Measurements from ENCODE around the gene GOLGA8M. TPM values are rescaled to one million over a fixed set of nuclear protein-coding genes. Genes with fewer than 3 reads are reported as not detected.
"Not testable (repeated sequence)": the region's sequence is repeated elsewhere in the genome, so short reads cannot be mapped to it uniquely, and the experiment has no call there.

GOLGA8M gene
- 10 to 100 TPM in 3 of 4 donors, 1 to 10 TPM in 1; 7.9 to 53.2 (median 32.0) TPM for total RNA-seq

GRCh38 chr15:28712270-28712669 is at the start of gene GOLGA8M:
Gene GOLGA8M (minus strand): TSS chr15:28712421. CDS start chr15:28712323, 98 bp downstream.
- H3K36me3 ChIP-seq; H3K4me3 ChIP-seq (replicated peaks in 1 of 3); H3K4me1 ChIP-seq; H3K27me3 ChIP-seq; DNase-seq; intact Hi-C loops (cut with DNase I); H3K27ac ChIP-seq; H3K9me3 ChIP-seq: not testable (repeated sequence)
- WGBS, 2 donors: no CpG with 5 or more reads among the region's 10 CpGs

GRCh38 chr15:28742890-28743289 is 30.7 kb upstream of the GOLGA8M start:
- H3K27me3 ChIP-seq; intact Hi-C loops (cut with DNase I); H3K4me1 ChIP-seq; H3K36me3 ChIP-seq; H3K9me3 ChIP-seq; H3K27ac ChIP-seq; H3K4me3 ChIP-seq (replicated peaks in 1 of 3); DNase-seq: not testable (repeated sequence)
- whole genome bisulfite sequencing, 2 donors: 82 to 84% methylated on average over 6 of the region's 6 CpGs

DNA sequence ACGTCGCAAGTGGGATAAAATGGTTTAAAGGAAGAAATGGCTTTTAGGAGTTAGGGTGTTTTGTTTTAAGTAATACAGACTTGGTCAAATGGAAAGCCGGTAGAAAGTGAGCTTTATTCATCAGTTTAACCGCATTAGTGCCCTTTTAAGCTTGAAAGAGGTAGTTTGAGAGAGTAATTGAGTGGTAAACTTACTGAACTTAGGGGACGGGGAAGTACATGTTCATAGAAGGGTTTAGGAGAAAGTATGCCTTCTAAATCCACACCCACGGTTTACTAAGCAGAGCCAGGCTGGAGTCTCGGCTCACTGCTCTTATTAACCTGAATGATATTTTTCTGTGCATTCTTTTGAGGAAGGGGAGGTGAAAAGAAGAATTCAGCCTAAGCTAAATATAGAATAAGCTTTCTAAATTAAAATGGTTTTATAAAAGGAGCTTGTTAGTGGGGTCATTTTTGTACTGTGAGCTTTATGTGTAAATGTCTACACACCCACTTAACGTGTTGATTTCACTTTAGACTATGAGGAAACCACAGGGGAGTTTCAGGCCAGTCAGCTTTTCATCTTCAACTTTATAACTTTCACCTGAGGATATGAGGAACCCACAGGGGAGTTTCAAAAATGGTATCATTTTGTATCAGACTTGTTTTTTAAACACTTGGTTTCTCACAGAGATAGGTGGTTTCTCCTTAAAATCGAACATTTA is 26.5 kb upstream of the GOLGA8M start:
- DNase-seq: peak; percentile 42 to 46
- intact Hi-C loops (cut with DNase I); H3K9me3 ChIP-seq; H3K36me3 ChIP-seq; H3K27me3 ChIP-seq; H3K4me1 ChIP-seq: not testable (repeated sequence)
- H3K27ac ChIP-seq: peak overlapping the region; percentile 61 to 92 (median 88)
- WGBS, 2 donors: 7 to 9% methylated on average over 5 to 9 of the region's 9 CpGs
- H3K4me3 ChIP-seq (replicated peaks in 1 of 3): peak overlapping the region in 1 of 3 donors; percentile 25

DNA sequence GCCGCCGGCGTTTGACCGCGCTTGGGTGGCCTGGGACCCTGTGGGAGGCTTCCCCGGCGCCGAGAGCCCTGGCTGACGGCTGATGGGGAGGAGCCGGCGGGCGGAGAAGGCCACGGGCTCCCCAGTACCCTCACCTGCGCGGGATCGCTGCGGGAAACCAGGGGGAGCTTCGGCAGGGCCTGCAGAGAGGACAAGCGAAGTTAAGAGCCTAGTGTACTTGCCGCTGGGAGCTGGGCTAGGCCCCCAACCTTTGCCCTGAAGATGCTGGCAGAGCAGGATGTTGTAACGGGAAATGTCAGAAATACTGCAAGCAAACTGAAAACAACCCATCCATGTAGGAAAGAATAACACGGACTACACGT is 26.0 kb upstream of the GOLGA8M start:
- peak overlapping the region; percentile 90 to 93 (median 91) for H3K27ac ChIP-seq
- H3K4me1 ChIP-seq; H3K27me3 ChIP-seq; H3K36me3 ChIP-seq; H3K9me3 ChIP-seq; intact Hi-C loops (cut with DNase I); DNase-seq: not testable (repeated sequence)
- H3K4me3 ChIP-seq (replicated peaks in 1 of 3): peak overlapping the region in 2 of 3 donors; percentile 25 to 34
- WGBS, 2 donors: 0% methylated on average over 2 to 3 of the region's 23 CpGs

- DNase-seq: peak; percentile 29 to 41
These were observed 25.4 kb upstream of the GOLGA8M start for GRCh38 chr15:28737521-28738199.

DNA sequence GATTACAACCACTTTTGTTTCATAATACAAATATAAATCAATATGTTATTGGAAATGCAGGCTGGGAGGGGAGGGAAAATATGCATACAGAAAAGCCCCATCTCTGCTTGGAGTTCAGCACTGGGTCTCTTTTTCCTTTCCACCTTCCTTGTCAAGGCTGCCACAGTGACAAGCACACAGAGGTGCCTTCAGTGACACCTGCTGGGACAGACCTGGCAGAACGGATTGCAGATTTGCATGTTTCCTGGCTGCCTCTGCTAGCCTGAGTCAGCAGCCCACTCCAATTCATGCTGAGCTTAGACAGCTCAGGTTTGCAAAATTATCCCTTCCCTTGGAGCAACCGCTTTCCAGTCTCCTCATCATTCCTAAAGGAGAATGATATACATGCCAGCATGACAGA is 15.8 kb upstream of the GOLGA8M start:
- H3K4me3 ChIP-seq (replicated peaks in 1 of 3); intact Hi-C loops (cut with DNase I); H3K9me3 ChIP-seq; H3K27me3 ChIP-seq; H3K4me1 ChIP-seq; H3K36me3 ChIP-seq: not testable (repeated sequence)
- 4 to 36% methylated on average over 2 of the region's 2 CpGs for WGBS, 2 donors
- DNase-seq: peak; percentile 84 to 86
- peak overlapping the region; percentile 66 to 75 (median 73) for H3K27ac ChIP-seq
- TF ChIP-seq, protein P1, sequence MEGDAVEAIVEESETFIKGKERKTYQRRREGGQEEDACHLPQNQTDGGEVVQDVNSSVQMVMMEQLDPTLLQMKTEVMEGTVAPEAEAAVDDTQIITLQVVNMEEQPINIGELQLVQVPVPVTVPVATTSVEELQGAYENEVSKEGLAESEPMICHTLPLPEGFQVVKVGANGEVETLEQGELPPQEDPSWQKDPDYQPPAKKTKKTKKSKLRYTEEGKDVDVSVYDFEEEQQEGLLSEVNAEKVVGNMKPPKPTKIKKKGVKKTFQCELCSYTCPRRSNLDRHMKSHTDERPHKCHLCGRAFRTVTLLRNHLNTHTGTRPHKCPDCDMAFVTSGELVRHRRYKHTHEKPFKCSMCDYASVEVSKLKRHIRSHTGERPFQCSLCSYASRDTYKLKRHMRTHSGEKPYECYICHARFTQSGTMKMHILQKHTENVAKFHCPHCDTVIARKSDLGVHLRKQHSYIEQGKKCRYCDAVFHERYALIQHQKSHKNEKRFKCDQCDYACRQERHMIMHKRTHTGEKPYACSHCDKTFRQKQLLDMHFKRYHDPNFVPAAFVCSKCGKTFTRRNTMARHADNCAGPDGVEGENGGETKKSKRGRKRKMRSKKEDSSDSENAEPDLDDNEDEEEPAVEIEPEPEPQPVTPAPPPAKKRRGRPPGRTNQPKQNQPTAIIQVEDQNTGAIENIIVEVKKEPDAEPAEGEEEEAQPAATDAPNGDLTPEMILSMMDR (IDR thresholded peaks at IDR 0.05): peak in 4 of 6 experiments; percentile 27 to 51 (median 44)

More at GRCh38 chr15:28737521-28738199, 25.4 kb upstream of the GOLGA8M start:
- intact Hi-C loops (cut with DNase I); H3K4me1 ChIP-seq; H3K9me3 ChIP-seq; H3K36me3 ChIP-seq; H3K27me3 ChIP-seq: not testable (repeated sequence)
- peak overlapping the region in 2 of 3 donors; percentile 34 to 39 for H3K4me3 ChIP-seq (replicated peaks in 1 of 3)
- peak in 1 of 2 donors; percentile 20 for TF ChIP-seq POLR2A (IDR thresholded peaks at IDR 0.05)
- peak overlapping the region; percentile 90 to 93 (median 91) for H3K27ac ChIP-seq
- 0% methylated on average over 5 to 6 of the region's 101 CpGs for WGBS, 2 donors

DNA sequence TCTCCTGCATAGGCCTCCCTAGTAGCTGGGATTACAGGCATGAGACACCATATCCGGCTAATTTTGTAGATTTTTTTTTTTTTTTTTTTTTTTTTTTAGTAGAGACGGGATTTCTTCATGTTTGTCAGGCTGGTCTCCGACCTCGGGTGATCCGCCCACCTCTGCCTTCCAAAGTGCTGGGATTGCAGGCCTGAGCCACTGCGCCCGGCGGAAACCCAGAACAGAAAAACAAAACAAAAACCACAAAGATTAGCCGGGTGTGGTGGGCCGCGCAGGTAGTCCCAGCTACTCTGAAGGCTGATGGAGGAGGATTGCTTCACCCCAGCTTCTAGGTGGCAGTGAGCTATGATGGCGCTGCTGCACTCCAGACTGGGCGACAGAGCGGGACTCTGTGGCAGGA is 14.8 kb upstream of the GOLGA8M start:
- DNase-seq: peak; percentile 36 to 49
- H3K36me3 ChIP-seq; intact Hi-C loops (cut with DNase I); H3K4me1 ChIP-seq; H3K9me3 ChIP-seq; H3K4me3 ChIP-seq (replicated peaks in 1 of 3); H3K27me3 ChIP-seq: not testable (repeated sequence)
- H3K27ac ChIP-seq: peak overlapping the region in 1 of 3 donors; percentile 57
- WGBS, 2 donors: 85 to 93% methylated on average over 14 of the region's 14 CpGs

DNA sequence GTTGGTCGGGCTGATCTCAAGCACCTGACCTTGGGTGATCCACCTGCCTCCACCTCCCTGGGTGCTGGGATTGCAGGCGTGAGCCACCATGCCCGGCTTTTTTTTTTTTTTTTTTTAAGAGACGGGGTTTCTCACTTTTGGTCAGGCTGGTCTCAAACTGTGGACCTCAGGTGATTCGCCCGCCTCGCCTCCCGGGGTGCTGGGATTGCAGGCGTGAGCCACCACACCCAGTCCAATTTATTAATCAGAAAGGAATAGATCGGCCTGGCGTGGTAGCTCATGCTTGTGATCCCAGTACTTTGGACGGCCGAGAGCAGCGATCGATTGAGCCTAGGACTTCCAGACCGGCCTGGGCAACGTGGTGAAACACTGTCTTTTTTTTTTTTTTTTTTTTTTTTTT is 13.9 kb upstream of the GOLGA8M start:
- intact Hi-C loops (cut with DNase I): no loop called here
- no peaks in the 10 kb centered on the region for H3K27me3 ChIP-seq
- no peak overlapping the region for H3K27ac ChIP-seq
- H3K4me3 ChIP-seq (replicated peaks in 1 of 3): no peak overlapping the region
- TF ChIP-seq, protein P1 (IDR thresholded peaks at IDR 0.05): no peak
- WGBS, 2 donors: 95 to 96% methylated on average over 17 of the region's 17 CpGs
- H3K36me3 ChIP-seq: no peaks in the 10 kb centered on the region
- DNase-seq: no peak
- H3K4me1 ChIP-seq: peaks cover 5% of the 10 kb centered on the region in 2 donors
- no peaks in the 10 kb centered on the region for H3K9me3 ChIP-seq

Measured in thyroid gland (tissue), 4 donors.